ENCODE data around the gene SNX21. TPM values are rescaled to one million over a fixed set of nuclear protein-coding genes. Genes with fewer than 3 reads are reported as not detected.
"Not testable (repeated sequence)": the region's sequence is repeated elsewhere in the genome, so short reads cannot be mapped to it uniquely, and the experiment has no call there.

Gene SNX21
- polyA plus RNA-seq, 6 donors from 2014 or later, result 0.45 to 1.9 (median 1.1) TPM; not detected in 1

GRCh38 chr20:45861221-45862075, 27.8 kb downstream of the SNX21 start:
- H3K27ac Mint-ChIP-seq, result no peak overlapping the region
- no peak for ATAC-seq (ENCODE audit: low read depth in 2 of 2)

GRCh38 chr20:45863543-45864470, 30.2 kb downstream of the SNX21 start:
- H3K27ac Mint-ChIP-seq, result no peak overlapping the region
- H3K27me3 Mint-ChIP-seq, result no peaks in the 10 kb centered on the region

More at GRCh38 chr20:45861221-45862075, 27.8 kb downstream of the SNX21 start:
- DNase-seq, result no peak
- H3K9me3 Mint-ChIP-seq, result no peaks in the 10 kb centered on the region
- peaks cover 6 to 11% of the 10 kb centered on the region in 2 donors for H3K36me3 Mint-ChIP-seq
- no peaks in the 10 kb centered on the region for H3K27me3 Mint-ChIP-seq
- H3K4me3 Mint-ChIP-seq, result no peak overlapping the region
- peaks cover 30 to 32% (median 31%) of the 10 kb centered on the region in 3 donors for H3K4me1 Mint-ChIP-seq

GRCh38 chr20:45866454-45866853, 32.9 kb downstream of the SNX21 start:
- ATAC-seq (ENCODE audit: low read depth in 2 of 2) (no peak), DNase-seq (no peak)
- Mint-ChIP-seq H3K4me3 (no peak overlapping the region), H3K36me3 (no peaks in the 10 kb centered on the region), H3K27ac (peak overlapping the region in 1 of 6 donors; percentile 77), H3K9me3 (no peaks in the 10 kb centered on the region), H3K27me3 (no peaks in the 10 kb centered on the region), H3K4me1 (peaks cover under 1 to 6% (median under 1%) of the 10 kb centered on the region in 3 donors)

More at GRCh38 chr20:45863543-45864470, 30.2 kb downstream of the SNX21 start:
- H3K36me3 Mint-ChIP-seq, result peaks cover 6 to 11% of the 10 kb centered on the region in 2 donors
- peaks cover 13 to 20% (median 15%) of the 10 kb centered on the region in 3 donors for H3K4me1 Mint-ChIP-seq
- ATAC-seq (ENCODE audit: low read depth in 2 of 2), result no peak
- H3K4me3 Mint-ChIP-seq, result no peak overlapping the region
- H3K9me3 Mint-ChIP-seq, result no peaks in the 10 kb centered on the region
- DNase-seq, result no peak

GRCh38 chr20:45867136-45867818, 33.7 kb downstream of the SNX21 start:
- no peaks in the 10 kb centered on the region for H3K27me3 Mint-ChIP-seq
- H3K27ac Mint-ChIP-seq, result no peak overlapping the region
- peaks cover 0 to 6% (median 0%) of the 10 kb centered on the region in 3 donors for H3K4me1 Mint-ChIP-seq
- no peak overlapping the region for H3K4me3 Mint-ChIP-seq
- DNase-seq, result no peak
- H3K9me3 Mint-ChIP-seq, result no peaks in the 10 kb centered on the region
- ATAC-seq (ENCODE audit: low read depth in 2 of 2), result no peak
- peaks cover 0 to 1% of the 10 kb centered on the region in 2 donors for H3K36me3 Mint-ChIP-seq

GRCh38 chr20:45867819-45868176, 34.2 kb downstream of the SNX21 start:
- no peak for ATAC-seq (ENCODE audit: low read depth in 2 of 2)
- no peak overlapping the region for H3K4me3 Mint-ChIP-seq

GRCh38 chr20:45872626-45873025, 39.0 kb downstream of the SNX21 start:
- Mint-ChIP-seq H3K4me1 (no peaks in the 10 kb centered on the region), H3K27ac (peak overlapping the region in 1 of 6 donors; percentile 71), H3K36me3 (peaks cover 0 to 3% of the 10 kb centered on the region in 2 donors), H3K27me3 (no peaks in the 10 kb centered on the region), H3K9me3 (no peaks in the 10 kb centered on the region), H3K4me3 (no peak overlapping the region)
- DNase-seq, result no peak
- ATAC-seq (ENCODE audit: low read depth in 2 of 2), result no peak

More at GRCh38 chr20:45867819-45868176, 34.2 kb downstream of the SNX21 start:
- H3K27ac Mint-ChIP-seq, result no peak overlapping the region
- no peaks in the 10 kb centered on the region for H3K9me3 Mint-ChIP-seq
- DNase-seq, result no peak
- peaks cover 0 to 3% of the 10 kb centered on the region in 2 donors for H3K36me3 Mint-ChIP-seq
- no peaks in the 10 kb centered on the region for H3K27me3 Mint-ChIP-seq
- peaks cover 0 to 6% (median 0%) of the 10 kb centered on the region in 3 donors for H3K4me1 Mint-ChIP-seq

- H3K9me3 Mint-ChIP-seq, result no peaks in the 10 kb centered on the region
These were observed 40.0 kb downstream of the SNX21 start for GRCh38 chr20:45873409-45874103.

GRCh38 chr20:45874104-45874481, 40.5 kb downstream of the SNX21 start:
- not testable (repeated sequence) for H3K9me3 Mint-ChIP-seq; H3K36me3 Mint-ChIP-seq; ATAC-seq (ENCODE audit: low read depth in 2 of 2); H3K27ac Mint-ChIP-seq; DNase-seq; H3K4me1 Mint-ChIP-seq; H3K27me3 Mint-ChIP-seq
- peak overlapping the region in 1 of 8 donors; percentile 70 for H3K4me3 Mint-ChIP-seq

More at GRCh38 chr20:45873409-45874103, 40.0 kb downstream of the SNX21 start:
- H3K4me3 Mint-ChIP-seq, result peak overlapping the region in 1 of 8 donors; percentile 70
- no peak for DNase-seq
- no peaks in the 10 kb centered on the region for H3K27me3 Mint-ChIP-seq
- no peak for ATAC-seq (ENCODE audit: low read depth in 2 of 2)
- H3K4me1 Mint-ChIP-seq, result no peaks in the 10 kb centered on the region
- H3K27ac Mint-ChIP-seq, result no peak overlapping the region
- peaks cover 0 to 3% of the 10 kb centered on the region in 2 donors for H3K36me3 Mint-ChIP-seq

GRCh38 chr20:45874576-45874975, 41.0 kb downstream of the SNX21 start:
- Mint-ChIP-seq H3K36me3 (peaks cover 0 to 3% of the 10 kb centered on the region in 2 donors), H3K4me1 (no peaks in the 10 kb centered on the region), H3K27ac (no peak overlapping the region), H3K4me3 (no peak overlapping the region), H3K9me3 (no peaks in the 10 kb centered on the region), H3K27me3 (no peaks in the 10 kb centered on the region)
- ATAC-seq (ENCODE audit: low read depth in 2 of 2) (no peak), DNase-seq (no peak)

- H3K4me1 Mint-ChIP-seq, result peaks cover 17 to 24% (median 24%) of the 10 kb centered on the region in 3 donors
- no peak overlapping the region for H3K4me3 Mint-ChIP-seq
- no peak overlapping the region for H3K27ac Mint-ChIP-seq
- peaks cover 0 to 1% of the 10 kb centered on the region in 2 donors for H3K36me3 Mint-ChIP-seq
- ATAC-seq (ENCODE audit: low read depth in 2 of 2) (no peak), DNase-seq (no peak)
- no peaks in the 10 kb centered on the region for H3K27me3 Mint-ChIP-seq
- H3K9me3 Mint-ChIP-seq, result no peaks in the 10 kb centered on the region
These were observed 44.6 kb downstream of the SNX21 start for GRCh38 chr20:45878076-45878761.

GRCh38 chr20:45880988-45881788, 47.6 kb downstream of the SNX21 start, which contains the start of gene ZSWIM1:
Gene ZSWIM1 (plus strand): TSS chr20:45881227. CDS start chr20:45882593, 1,366 bp downstream.
- Mint-ChIP-seq H3K27ac (peak within 1 kb of the TSS; percentile 91 to 97 (median 94)), H3K9me3 (no peaks in the 10 kb centered on the region), H3K4me1 (peaks cover 25 to 29% (median 27%) of the 10 kb centered on the region in 3 donors), H3K4me3 (peak within 1 kb of the TSS; percentile 81 to 99 (median 94)), H3K27me3 (no peaks in the 10 kb centered on the region), H3K36me3 (peaks cover 0 to 13% of the 10 kb centered on the region in 2 donors)
- peak; percentile 100 for ATAC-seq (ENCODE audit: low read depth in 2 of 2)
- peak; percentile 97 for DNase-seq

Measured in naive B cell (primary cell).